Inflammatory macrophage (primary cell): ENCODE results near the gene SUCLG2.

ENCODE experiments used
- DNase-seq, 2 donors: peaks; one replicate each; pipeline ENCODE4 v3.0.0-alpha.2; 2020 to 2022

Gene SUCLG2

DNA sequence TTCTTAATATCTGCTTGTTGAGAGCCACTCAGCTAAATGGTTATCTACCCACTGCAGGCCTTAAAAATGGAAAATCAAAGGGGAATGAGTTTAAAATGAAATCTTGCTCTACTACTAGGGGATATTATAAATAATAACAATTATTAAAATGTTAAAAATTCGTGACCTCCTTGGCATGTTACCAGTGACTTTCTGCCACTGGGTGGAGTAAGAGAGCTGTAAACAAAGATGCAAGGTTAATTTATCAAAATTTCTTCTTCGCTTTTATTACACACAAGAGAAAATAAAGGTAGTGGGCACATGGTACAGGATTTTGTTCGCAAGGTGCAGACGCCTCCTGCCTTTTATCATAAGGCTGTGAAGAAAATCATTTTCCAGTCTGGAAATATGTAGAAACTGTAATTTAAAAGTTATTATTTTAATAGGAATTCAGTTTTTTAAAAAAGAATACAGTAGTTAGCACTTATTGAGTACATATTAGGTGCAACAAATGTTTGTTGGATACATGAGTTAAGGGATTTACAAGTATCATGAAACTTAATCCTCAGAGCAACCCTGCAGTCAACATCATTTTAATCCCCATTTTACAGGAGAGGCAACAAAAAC lies 272.6 kb downstream of the SUCLG2 start:
- DNase-seq: peak; percentile 32 to 40

DNA sequence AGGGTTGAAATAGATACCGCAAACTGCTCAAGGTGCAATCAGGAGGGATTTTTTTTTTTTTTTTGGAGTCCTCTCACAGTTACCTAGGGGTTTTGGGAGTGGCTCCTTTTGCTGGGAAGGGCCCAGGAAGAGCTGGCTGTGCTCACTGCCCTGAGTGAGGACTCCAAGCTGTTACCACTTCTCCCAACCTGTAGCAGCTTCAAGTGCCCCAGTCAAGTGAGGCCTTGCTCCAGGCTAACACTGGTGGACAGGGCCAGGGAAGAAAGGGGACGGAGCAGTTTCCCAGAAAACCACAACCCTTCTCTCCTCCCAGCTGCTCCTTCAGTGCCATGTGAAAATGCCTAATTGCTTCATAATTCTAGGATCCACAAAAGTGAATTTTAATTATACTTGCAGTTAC lies 274.3 kb downstream of the SUCLG2 start:
- no peak for DNase-seq

DNA sequence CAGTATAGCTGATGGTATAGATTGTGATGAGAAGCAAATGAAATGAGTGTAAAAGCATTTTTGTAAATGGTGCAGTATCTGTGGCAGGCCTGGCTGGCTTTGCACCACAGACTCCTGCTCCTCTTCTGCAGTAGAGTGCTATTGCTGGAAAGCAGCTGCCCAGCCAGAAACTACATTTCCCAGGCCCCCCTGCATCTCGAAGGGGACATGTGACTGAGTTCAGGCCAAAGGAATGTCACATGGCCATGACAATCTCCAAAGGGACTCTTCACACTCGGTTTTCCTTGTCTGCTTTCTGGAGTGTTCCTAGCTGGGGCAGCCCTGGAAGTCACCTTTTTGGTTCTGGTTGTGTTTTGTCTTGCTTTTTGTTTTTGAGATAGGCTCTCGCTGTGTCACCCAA lies 277.1 kb downstream of the SUCLG2 start:
- no peak for DNase-seq

DNA sequence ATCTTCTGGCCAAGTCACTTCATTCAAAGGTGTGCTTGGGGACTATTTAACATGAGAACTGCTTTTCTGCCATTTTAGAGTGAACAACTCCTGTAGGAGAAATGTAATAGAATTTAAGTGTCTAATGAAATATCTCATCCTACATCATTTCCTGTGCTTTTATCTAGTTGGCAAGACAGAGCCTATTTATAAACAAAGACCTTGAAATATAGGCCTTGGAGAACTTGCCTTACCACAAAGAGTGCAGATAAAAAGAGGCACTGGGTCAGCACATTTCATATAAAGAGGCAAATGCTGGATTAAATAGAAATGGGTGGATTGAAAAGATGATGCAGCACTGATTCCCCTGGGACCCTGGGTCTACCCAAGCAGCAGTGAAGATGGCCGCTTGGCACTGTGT lies 278.0 kb downstream of the SUCLG2 start:
- DNase-seq: no peak

DNA sequence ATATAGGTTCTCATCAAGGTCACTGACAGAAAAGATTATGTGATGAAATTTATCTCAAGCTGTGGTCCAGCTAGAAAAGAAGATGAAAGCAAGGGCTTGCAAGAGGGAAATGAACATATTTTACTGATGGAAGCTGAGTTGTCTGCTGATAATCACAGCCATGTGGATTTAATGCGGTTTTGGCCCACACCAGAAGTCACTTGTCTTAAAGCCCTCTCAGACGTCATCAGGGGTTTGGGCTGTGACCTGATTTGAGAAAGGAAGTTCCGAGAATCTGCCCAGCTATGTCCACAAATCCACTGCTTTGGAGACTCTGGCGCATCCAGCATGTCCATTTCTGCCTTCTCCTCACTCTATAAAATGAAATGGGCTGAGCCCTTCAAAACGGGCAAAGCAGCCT lies 278.4 kb downstream of the SUCLG2 start:
- no peak for DNase-seq

DNA sequence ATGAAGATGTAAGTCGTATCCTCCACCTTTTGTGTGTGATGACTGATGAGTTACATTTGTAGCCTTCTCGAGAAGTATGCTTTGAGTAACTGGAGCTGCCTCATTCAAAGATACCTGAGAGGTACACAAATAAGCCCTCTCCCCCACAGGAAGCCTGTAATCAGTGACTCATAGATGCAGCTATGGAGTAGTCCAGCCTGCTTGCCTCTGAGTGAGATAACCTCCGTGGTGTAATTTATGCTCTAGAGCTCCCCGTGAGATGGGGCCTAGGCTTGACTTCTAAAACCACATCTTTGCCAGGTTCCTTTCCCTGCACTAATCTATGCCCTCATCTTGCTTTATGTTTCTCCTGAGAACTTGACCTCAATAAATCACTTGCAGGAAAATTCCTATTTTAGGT lies 291.7 kb downstream of the SUCLG2 start:
- DNase-seq: no peak

DNA sequence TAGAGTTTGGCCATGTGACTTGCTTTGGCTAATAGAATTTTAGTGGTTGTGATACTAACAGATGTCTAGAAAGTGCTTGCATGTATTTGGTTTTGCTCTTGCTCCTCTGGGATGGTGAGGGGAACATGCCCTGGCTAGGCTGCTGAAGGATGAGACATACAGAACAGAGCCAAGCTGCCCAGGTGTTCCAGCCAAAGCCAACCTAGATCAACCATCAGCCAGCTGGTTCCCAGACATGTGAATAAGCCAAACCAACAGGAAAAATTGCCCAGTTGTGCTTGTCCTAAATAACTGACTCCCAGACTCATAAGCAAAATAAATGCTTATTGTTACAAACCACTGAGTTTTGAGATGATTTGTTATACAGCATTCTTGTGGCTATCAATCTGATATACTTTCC lies 292.6 kb downstream of the SUCLG2 start:
- DNase-seq: no peak

DNA sequence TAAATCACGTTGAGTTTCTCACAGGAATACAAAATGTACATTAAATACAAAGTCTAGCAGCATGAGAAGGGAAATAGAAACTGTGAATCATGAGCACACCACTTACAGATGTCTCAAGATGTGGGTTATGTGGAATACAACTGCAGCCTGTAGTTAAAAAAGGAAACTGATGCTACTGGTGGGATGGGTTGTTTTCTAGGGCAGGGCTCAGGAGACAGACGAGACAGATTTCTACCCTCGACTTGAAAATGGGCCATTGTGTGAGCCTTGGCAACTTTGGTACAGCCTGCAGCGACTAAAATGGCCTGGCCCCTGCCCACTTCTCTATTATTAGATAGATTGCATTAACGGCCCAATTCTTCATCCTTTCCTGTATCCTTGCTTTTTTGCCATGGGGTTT lies 293.1 kb downstream of the SUCLG2 start:
- no peak for DNase-seq

DNA sequence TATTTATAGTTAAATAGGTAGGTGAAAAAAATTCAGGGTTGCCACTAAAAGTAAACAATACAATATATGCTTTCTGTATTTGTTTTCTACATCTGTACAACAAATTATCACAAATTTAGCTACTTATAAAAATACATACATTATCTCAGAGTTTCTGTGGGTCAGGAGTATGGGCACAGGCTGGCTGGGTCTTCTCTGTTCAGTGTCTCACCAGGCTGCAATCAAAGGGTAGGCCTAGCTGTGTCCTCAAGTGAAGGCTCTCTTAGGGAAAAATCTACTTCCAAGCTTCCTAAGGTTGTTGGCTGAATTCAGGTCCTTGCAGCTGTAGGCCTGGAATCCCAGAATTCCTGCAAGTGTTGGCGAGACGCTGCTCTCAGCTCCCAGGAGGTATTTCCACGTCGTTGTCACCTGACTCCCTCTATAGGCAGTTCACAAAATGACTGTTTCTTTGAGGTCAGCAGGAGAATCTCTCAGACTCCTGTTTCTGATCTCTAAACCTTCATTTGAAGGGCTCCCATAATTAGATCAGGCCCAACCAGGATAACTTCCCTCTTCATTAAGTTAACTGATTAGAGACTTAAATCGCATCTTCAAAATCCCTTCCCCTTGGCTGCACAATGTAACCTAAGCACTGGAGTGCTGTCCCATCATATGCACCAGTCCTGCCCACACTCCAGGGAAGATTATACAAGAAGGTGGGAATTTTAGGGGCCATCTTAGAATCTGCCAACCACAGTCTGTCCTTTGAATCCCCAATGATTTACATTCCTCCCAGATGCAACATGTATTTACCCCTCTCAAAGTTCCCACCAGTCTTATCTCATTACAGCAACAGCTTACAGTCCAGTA lies 296.6 kb downstream of the SUCLG2 start:
- peak in 1 of 2 donors; percentile 14 for DNase-seq

DNA sequence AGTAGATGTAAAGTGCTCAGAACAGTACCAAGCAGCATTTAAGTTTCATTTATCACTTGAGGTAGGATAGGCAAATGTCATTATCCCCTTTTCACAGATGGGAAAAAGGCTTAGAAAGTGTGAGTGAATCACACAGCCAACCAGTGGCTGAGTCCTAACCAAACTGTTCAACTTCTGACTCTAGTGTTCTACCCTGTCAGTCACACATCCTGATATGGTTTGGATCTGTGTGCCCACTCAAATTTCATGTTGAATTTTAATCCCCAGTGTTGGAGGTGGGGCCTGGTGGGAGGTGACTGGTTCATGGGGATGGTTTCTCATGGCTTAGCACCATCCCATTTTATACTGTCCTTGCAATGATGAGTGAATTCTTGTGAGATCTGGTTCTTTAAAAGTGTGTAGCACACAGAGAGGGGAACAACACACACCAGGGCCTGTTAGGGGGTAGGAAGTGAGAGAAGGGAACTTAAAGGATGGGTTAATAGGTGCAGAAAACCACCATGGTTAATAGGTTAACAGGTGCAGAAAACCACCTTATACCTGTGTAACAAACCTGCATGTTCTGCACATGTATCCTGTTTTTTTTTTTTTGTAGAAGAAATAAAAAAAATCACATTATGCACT lies 304.7 kb downstream of the SUCLG2 start:
- no peak for DNase-seq

DNA sequence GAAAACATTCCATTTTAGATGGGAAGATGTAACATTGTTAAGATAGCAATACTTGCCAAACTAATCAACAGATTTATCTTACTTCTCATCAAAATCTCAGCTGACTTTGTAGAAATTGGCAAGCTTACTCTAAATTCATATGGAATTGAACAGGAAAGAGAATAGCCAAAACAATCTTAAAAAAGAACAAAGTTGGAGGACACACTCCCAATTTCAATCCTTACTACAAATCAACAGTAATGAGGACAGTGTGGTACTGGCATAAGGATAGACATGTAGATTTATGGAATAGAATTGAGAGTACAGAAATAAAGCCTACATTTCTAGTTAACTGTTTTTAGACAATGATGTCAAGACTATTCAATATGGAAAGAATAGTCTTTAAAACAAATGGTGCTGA lies 308.3 kb downstream of the SUCLG2 start:
- DNase-seq: no peak

DNA sequence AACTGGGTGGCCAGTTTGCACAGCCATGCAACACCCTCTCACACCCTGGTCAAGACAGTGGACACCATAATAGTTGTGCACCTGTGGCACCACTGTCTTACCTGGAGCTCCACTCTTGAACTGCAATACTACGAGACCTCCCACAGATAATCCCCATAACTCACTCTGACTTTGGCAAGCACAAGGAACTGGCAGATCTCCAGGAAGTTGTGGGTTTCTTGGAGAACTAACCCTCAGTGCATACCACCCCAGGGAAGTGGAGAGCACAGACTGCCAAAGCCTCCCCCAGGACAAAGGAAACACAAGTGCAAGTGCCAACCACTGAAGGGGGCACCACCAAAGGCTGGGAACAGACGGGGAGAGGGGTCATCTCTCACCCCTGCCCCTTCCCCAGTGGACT lies 318.6 kb downstream of the SUCLG2 start:
- peak in 1 of 2 donors; percentile 1 for DNase-seq

DNA sequence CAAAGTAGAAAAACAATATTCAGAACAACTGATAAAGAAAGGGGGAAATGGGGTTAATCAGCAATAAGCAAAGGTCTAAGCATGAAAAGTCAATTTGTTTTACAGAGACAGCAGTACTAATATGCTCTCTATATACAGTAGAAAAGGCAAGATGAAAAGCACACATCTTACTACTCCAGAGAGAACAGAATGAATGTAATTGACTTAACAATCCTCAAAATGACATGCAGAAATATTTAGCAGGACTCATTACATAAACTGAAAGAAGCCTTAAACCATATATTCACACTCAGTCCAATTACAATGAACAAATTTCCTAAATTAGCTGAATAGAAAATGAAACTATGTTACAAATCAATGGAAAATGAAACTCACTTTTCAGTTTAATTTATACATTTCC lies 319.8 kb downstream of the SUCLG2 start:
- no peak for DNase-seq

DNA sequence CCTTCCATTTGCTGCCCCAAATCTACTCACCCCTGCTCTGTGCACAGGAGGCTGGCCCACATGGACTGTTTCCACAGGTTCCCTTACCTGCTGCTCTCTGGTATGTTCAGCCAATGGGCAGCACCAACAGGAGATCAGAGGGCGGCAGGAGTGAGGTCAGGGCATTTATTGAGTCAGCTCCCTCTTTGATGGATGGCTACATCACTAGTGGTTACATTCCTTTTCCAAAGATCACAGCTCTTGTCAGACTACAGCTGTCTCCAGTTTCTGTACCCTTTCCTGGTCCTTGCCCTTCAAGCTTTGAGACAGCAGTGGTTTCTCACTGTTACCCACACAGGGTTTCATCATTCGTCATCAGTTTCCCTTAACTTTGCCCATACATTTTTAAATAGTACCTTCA lies 325.1 kb downstream of the SUCLG2 start:
- no peak for DNase-seq

DNA sequence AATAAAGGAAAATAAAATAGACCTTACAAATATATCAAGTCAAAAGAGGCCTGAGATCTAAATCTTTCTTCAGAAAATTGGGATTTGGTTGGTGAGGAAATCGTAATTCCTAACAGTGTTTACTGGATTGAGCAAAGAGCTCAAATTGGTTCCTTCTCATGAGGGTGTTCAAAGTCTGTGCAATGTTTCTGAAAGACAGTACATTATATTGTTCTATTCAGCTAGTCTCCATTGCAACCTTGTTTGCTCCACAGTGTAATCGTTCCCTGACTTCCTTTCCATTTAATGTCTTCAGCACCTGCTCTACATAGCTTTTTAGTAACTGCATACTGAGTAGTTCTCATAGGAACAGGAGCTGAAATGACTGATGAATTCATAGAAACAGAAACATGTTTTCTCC lies 326.8 kb downstream of the SUCLG2 start:
- DNase-seq: no peak

DNA sequence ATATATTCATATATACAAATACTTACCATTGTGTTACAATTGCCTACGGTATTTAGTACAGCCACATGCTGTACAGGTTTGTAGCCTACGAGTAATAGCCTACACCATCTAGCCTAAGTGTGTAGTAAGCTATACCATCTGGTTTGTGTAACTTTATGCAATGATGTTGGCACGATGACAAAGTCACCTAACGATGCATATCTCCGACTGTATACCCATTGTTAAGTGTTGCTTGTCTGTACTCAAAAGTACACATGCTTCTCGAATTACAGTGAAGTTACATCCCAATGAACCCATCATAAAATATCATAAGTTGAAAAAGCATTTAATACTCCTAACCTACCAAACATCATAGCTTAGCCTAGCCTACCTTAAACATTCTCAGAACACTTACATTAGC lies 329.2 kb downstream of the SUCLG2 start:
- DNase-seq: no peak
